Astrocyte (in vitro differentiated cells and primary cell): ENCODE results near the gene NPIPA7.
"Not testable (repeated sequence)": the region's sequence is repeated elsewhere in the genome, so short reads cannot be mapped to it uniquely, and the experiment has no call there.

ENCODE experiments used
- CTCF ChIP-seq: IDR thresholded peaks from 2 replicates; pipeline ENCODE4 v1.5.1; 2011; ENCODE audit warnings: low read depth, mild to moderate bottlenecking, inconsistent platforms, low read length, moderate library complexity; ENCODE audit not compliant: insufficient read depth
- EZH2 ChIP-seq: IDR thresholded peaks from 2 replicates; pipeline ENCODE4 v1.6.1; 2012; ENCODE audit warnings: mild to moderate bottlenecking, low read length, inconsistent platforms; ENCODE audit not compliant: insufficient read depth

GRCh38 chr16:16366552-16367284 lies 12.2 kb upstream of the NPIPA7 start:
- not testable (repeated sequence) for TF ChIP-seq EZH2, CTCF
